H1 (cell line): ENCODE measurements around the gene ISOC1.

Source experiments
- EZH2 ChIP-seq: fragments of 200-600 bp; sonication (generic); IDR thresholded peaks from 2 replicates; pipeline ENCODE4 v1.7.1; 2012; ENCODE audit warnings: low read depth, mild to moderate bottlenecking, moderate library complexity, low read length, inconsistent platforms; ENCODE audit not compliant: severe bottlenecking
- FOSL1 ChIP-seq: IDR thresholded peaks from 2 replicates; pipeline ENCODE4 v1.6.1; 2011; ENCODE audit warnings: mild to moderate bottlenecking, low read depth, low read length, moderate library complexity; ENCODE audit not compliant: insufficient read depth
- GABPA ChIP-seq: IDR thresholded peaks from 2 replicates; pipeline ENCODE4 v1.6.1; 2011; ENCODE audit warnings: mild to moderate bottlenecking, low read length, moderate library complexity, borderline replicate concordance; ENCODE audit not compliant: insufficient read depth
- JUND ChIP-seq: IDR thresholded peaks from 2 replicates; pipeline ENCODE4 v1.6.1; 2011; ENCODE audit warnings: mild to moderate bottlenecking, improper control_type of control experiment, low read length
- POLR2A ChIP-seq, 2 experiments: IDR thresholded peaks; 1 replicate in 1 of 2; 2 replicates in 1 of 2; pipeline ENCODE4 v1.6.1; 2011; ENCODE audit warnings: low read depth in 2 of 2, low read length in 2 of 2, mild to moderate bottlenecking in 2 of 2; ENCODE audit errors: control extremely low read depth in 1 of 2
- POLR2AphosphoS5 ChIP-seq: IDR thresholded peaks from 2 replicates; pipeline ENCODE4 v1.6.1; 2011; ENCODE audit warnings: low read depth, low read length
- RFX5 ChIP-seq: IDR thresholded peaks from 2 replicates; pipeline ENCODE4 v1.6.1; 2011; ENCODE audit warnings: low read depth, low read length, improper control_type of control experiment, borderline replicate concordance
- RNF2 ChIP-seq: fragments of 200-900, 300-1000 bp; sonication (generic); IDR thresholded peaks from 2 replicates; pipeline ENCODE4 v1.7.1; 2016; ENCODE audit warnings: borderline replicate concordance, low read depth, mild to moderate bottlenecking, antibody characterized with exemption, low read length; ENCODE audit not compliant: poor library complexity, severe bottlenecking; ENCODE audit errors: missing control alignments
- SUZ12 ChIP-seq: fragments of 200-600 bp; sonication (generic); IDR thresholded peaks from 2 replicates; pipeline ENCODE4 v1.6.1; 2012; ENCODE audit warnings: mild to moderate bottlenecking, inconsistent platforms, low read length, moderate library complexity, mixed read lengths
- TF ChIP-seq, protein P1 (sequence below), 3 experiments: IDR thresholded peaks; 1 replicate in 2 of 3; 2 replicates in 1 of 3; pipeline versions ENCODE4 v1.5.1 to v1.6.1; 2011; ENCODE audit warnings: low read length in 3 of 3, mild to moderate bottlenecking in 3 of 3, inconsistent platforms in 2 of 3, low read depth in 1 of 3, moderate library complexity in 1 of 3; ENCODE audit not compliant: insufficient read depth in 1 of 3; ENCODE audit errors: control extremely low read depth in 1 of 3
- TF ChIP-seq, protein P2 (sequence below): IDR thresholded peaks from 2 replicates; pipeline ENCODE4 v1.6.1; 2012; ENCODE audit warnings: inconsistent platforms

GRCh38 chr5:129118405-129118804, 23.9 kb downstream of the ISOC1 start:
- TF ChIP-seq RFX5: no peak
- no peak for TF ChIP-seq JUND
- TF ChIP-seq, protein P1, sequence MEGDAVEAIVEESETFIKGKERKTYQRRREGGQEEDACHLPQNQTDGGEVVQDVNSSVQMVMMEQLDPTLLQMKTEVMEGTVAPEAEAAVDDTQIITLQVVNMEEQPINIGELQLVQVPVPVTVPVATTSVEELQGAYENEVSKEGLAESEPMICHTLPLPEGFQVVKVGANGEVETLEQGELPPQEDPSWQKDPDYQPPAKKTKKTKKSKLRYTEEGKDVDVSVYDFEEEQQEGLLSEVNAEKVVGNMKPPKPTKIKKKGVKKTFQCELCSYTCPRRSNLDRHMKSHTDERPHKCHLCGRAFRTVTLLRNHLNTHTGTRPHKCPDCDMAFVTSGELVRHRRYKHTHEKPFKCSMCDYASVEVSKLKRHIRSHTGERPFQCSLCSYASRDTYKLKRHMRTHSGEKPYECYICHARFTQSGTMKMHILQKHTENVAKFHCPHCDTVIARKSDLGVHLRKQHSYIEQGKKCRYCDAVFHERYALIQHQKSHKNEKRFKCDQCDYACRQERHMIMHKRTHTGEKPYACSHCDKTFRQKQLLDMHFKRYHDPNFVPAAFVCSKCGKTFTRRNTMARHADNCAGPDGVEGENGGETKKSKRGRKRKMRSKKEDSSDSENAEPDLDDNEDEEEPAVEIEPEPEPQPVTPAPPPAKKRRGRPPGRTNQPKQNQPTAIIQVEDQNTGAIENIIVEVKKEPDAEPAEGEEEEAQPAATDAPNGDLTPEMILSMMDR (IDR thresholded peaks at IDR 0.05; ENCODE audit: control extremely low read depth in 1 of 3, insufficient read depth in 1 of 3, low read depth in 1 of 3, low read length in 3 of 3): no peak
- no peak for TF ChIP-seq RNF2
- no peak for TF ChIP-seq POLR2A (IDR thresholded peaks at IDR 0.05; ENCODE audit: control extremely low read depth in 1 of 2, low read depth in 2 of 2, low read length in 2 of 2)
- no peak for TF ChIP-seq GABPA
- TF ChIP-seq, protein P2, sequence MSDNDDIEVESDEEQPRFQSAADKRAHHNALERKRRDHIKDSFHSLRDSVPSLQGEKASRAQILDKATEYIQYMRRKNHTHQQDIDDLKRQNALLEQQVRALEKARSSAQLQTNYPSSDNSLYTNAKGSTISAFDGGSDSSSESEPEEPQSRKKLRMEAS: no peak
- no peak for TF ChIP-seq SUZ12
- TF ChIP-seq EZH2: no peak
- TF ChIP-seq FOSL1: no peak
- TF ChIP-seq POLR2AphosphoS5: no peak
